Esophagus squamous epithelium (tissue), 5 donors: ENCODE data around the gene EMC8. TPM values are rescaled to one million over a fixed set of nuclear protein-coding genes. Genes with fewer than 3 reads are reported as not detected.

Experiments
- DNase-seq: peaks from one replicate; lab custom pipeline; 2025; lab: John Stamatoyannopoulos, UW
- H3K27ac ChIP-seq, 4 donors: fragments of 200-600 bp; sonication (generic); one replicate each; pipeline ENCODE4 v1.5.1; 2016 to 2019; ENCODE audit warnings: mild to moderate bottlenecking in 1 of 4
- H3K27me3 ChIP-seq, 4 donors: fragments of 200-600 bp; sonication (generic); 1 replicate in 3 of 4; 2 replicates in 1 of 4; pipeline versions ENCODE4 v1.5.1 to v1.6.0; 2017 to 2021; ENCODE audit warnings: antibody characterized with exemption in 1 of 4
- H3K36me3 ChIP-seq, 3 donors: fragments of 200-600 bp; sonication (generic); one replicate each; pipeline ENCODE4 v1.5.1; 2016 to 2019
- H3K4me1 ChIP-seq, 3 donors: fragments of 200-600 bp; sonication (generic); one replicate each; pipeline ENCODE4 v1.5.1; 2017 to 2019
- H3K4me3 ChIP-seq, 4 donors: fragments of 200-600 bp; sonication (generic); 1 replicate in 3 of 4; 2 replicates in 1 of 4; pipeline ENCODE4 v1.5.1; 2016 to 2019; ENCODE audit warnings: mild to moderate bottlenecking in 2 of 4, moderate library complexity in 1 of 4
- H3K9me3 ChIP-seq, 3 donors: fragments of 200-600 bp; sonication (generic); one replicate each; pipeline ENCODE4 v1.5.1; 2016 to 2019
- CTCF ChIP-seq, 6 experiments: fragments of 450-650 bp in 4 of 6; fragments of 200-600 bp in 2 of 6; sonication (generic) in 2 of 6; IDR thresholded peaks; one replicate each; pipeline ENCODE4 v1.5.1; 2016 to 2019; ENCODE audit warnings: antibody characterized with exemption in 6 of 6, mild to moderate bottlenecking in 4 of 6, moderate library complexity in 4 of 6
- POLR2A ChIP-seq, 4 donors: fragments of 450-650 bp; IDR thresholded peaks; one replicate each; pipeline ENCODE4 v1.6.1; 2017; ENCODE audit warnings: antibody characterized with exemption in 4 of 4, mild to moderate bottlenecking in 4 of 4, moderate library complexity in 3 of 4
- WGBS, 2 donors: methylation state at CpG; one replicate each; pipeline ENCODE4 v1.1.5; 2018; 5-methylcytosine and 5-hydroxymethylcytosine counted together
- intact Hi-C: fragments of 100-400 bp; cut with DNase I; formaldehyde crosslinking; loops from one replicate; pipeline ENCODE4 v1.15.0; 2022
- total RNA-seq, 4 donors: library from RNA; depleted of rRNA; stranded (reverse); fragments of >200 nt; gene quantifications; one replicate each; pipeline ENCODE4 v1.1.0, GENCODE V29; 2016
- donor health status: DM: yes; HTN: yes; CAD: no.

The EMC8 gene
- total RNA-seq, 4 donors from 2014 or later: 18.7 to 32.4 (median 23.9) TPM

GRCh38 chr16:85816159-85816558 lies 16.8 kb upstream of the EMC8 start:
- Histone ChIP-seq H3K9me3 (no peaks in the 10 kb centered on the region), H3K27me3 (peaks cover 0 to 67% (median 0%) of the 10 kb centered on the region in 4 donors), H3K27ac (no peak overlapping the region), H3K4me1 (peaks cover 0 to 3% (median 0%) of the 10 kb centered on the region in 3 donors), H3K36me3 (no peaks in the 10 kb centered on the region), H3K4me3 (no peak overlapping the region)
- DNase-seq: no peak
- 90 to 93% methylated on average over 13 to 14 of the region's 14 CpGs for WGBS, 2 donors
- no peak for TF ChIP-seq CTCF (IDR thresholded peaks at IDR 0.05)
- intact Hi-C loops: no loop called here

GRCh38 chr16:85812811-85813700 lies 13.7 kb upstream of the EMC8 start:
- WGBS, 2 donors: 71 to 87% methylated on average over 11 to 19 of the region's 20 CpGs
- Histone ChIP-seq H3K27ac (no peak overlapping the region), H3K4me1 (no peaks in the 10 kb centered on the region), H3K9me3 (no peaks in the 10 kb centered on the region), H3K27me3 (peaks cover 0 to 45% (median 0%) of the 10 kb centered on the region in 4 donors), H3K4me3 (no peak overlapping the region), H3K36me3 (no peaks in the 10 kb centered on the region)
- DNase-seq: no peak
- TF ChIP-seq CTCF (IDR thresholded peaks at IDR 0.05) (no peak), POLR2A (IDR thresholded peaks at IDR 0.05) (no peak)
- intact Hi-C loops: no loop called here

GRCh38 chr16:85812031-85812807 lies 12.9 kb upstream of the EMC8 start:
- H3K27ac ChIP-seq: no peak overlapping the region
- H3K36me3 ChIP-seq: peaks cover 0 to 2% (median 0%) of the 10 kb centered on the region in 3 donors
- DNase-seq: no peak
- no peak overlapping the region for H3K4me3 ChIP-seq
- H3K4me1 ChIP-seq: no peaks in the 10 kb centered on the region
- 37 to 48% methylated on average over 11 to 30 of the region's 37 CpGs for WGBS, 2 donors
- intact Hi-C loops: no loop called here
- no peaks in the 10 kb centered on the region for H3K9me3 ChIP-seq
- H3K27me3 ChIP-seq: peaks cover 0 to 40% (median 0%) of the 10 kb centered on the region in 4 donors
- TF ChIP-seq CTCF (IDR thresholded peaks at IDR 0.05) (no peak), POLR2A (IDR thresholded peaks at IDR 0.05) (no peak)

GRCh38 chr16:85810742-85811115 lies 11.4 kb upstream of the EMC8 start:
- Histone ChIP-seq H3K9me3 (no peaks in the 10 kb centered on the region), H3K36me3 (peaks cover 4 to 17% (median 11%) of the 10 kb centered on the region in 3 donors), H3K27me3 (peaks cover 0 to 40% (median 0%) of the 10 kb centered on the region in 4 donors), H3K4me3 (no peak overlapping the region), H3K27ac (no peak overlapping the region), H3K4me1 (no peaks in the 10 kb centered on the region)
- WGBS, 2 donors: 73 to 74% methylated on average over 4 to 5 of the region's 7 CpGs
- no peak for DNase-seq
- intact Hi-C loops: no loop called here
- no peak for TF ChIP-seq POLR2A (IDR thresholded peaks at IDR 0.05)
- TF ChIP-seq CTCF (IDR thresholded peaks at IDR 0.05): no peak
